ENCODE measurements around the gene C1orf52. TPM values are rescaled to one million over a fixed set of nuclear protein-coding genes. Genes with fewer than 3 reads are reported as not detected.
A peak's percentile ranks its signal among the peaks of the same experiment; 100 is the strongest.

The C1orf52 gene
- total and polyA plus RNA-seq, 2 of the 13 experiments (the other 11 are each of a cell fraction or from before 2014, with no cell fraction given), result 19.4 to 27.4 TPM

- TF ChIP-seq ZHX2 (IDR thresholded peaks at IDR 0.05; ENCODE audit: low read depth) (no peak), ZHX2 (CRISPR knock-in tag; IDR thresholded peaks at IDR 0.05; ENCODE audit: borderline replicate concordance) (no peak), BRCA1 (CRISPR knock-in tag; IDR thresholded peaks at IDR 0.05) (no peak), SAP130 (CRISPR knock-in tag; IDR thresholded peaks at IDR 0.05; ENCODE audit: low read depth) (peak; percentile 88), ZNF3 (CRISPR knock-in tag; IDR thresholded peaks at IDR 0.05) (no peak), FOSL1 (CRISPR knock-in tag; IDR thresholded peaks at IDR 0.05; ENCODE audit: borderline replicate concordance) (no peak), KAT7 (CRISPR knock-in tag; IDR thresholded peaks at IDR 0.05; ENCODE audit: borderline replicate concordance) (0 out of 2 replicates have a peak, but pooled peaks have one; percentile 39), ZNF224 (CRISPR knock-in tag; IDR thresholded peaks at IDR 0.05) (no peak), TEAD2 (CRISPR knock-in tag; IDR thresholded peaks at IDR 0.05) (peak; percentile 46; the same call in 1 of the 2 replicates), TFAP4 (IDR thresholded peaks at IDR 0.05; ENCODE audit: borderline replicate concordance, low read depth) (no peak; the same call in 1 of the 2 replicates), ERF (CRISPR knock-in tag; IDR thresholded peaks at IDR 0.05) (no peak), FOXO4 (CRISPR knock-in tag; conservative IDR thresholded peaks at IDR 0.05) (no peak), ZNF577 (CRISPR knock-in tag; IDR thresholded peaks at IDR 0.05; ENCODE audit: borderline replicate concordance, low read depth) (no peak), ZNF20 (CRISPR knock-in tag; IDR thresholded peaks at IDR 0.05) (no peak), ZNF768 (CRISPR knock-in tag; IDR thresholded peaks at IDR 0.05) (peak; percentile 46; the same call in 1 of the 2 replicates), ZNF781 (CRISPR knock-in tag; IDR thresholded peaks at IDR 0.05; ENCODE audit: borderline replicate concordance, not compliant biosample characterization) (no peak), MED8 (CRISPR knock-in tag; IDR thresholded peaks at IDR 0.05; ENCODE audit: insufficient replicate concordance) (no peak), ZNF207 (IDR thresholded peaks at IDR 0.05; ENCODE audit: borderline replicate concordance) (no peak), ZNF333 (CRISPR knock-in tag; IDR thresholded peaks at IDR 0.05; ENCODE audit: borderline replicate concordance) (0 out of 2 replicates have a peak, but pooled peaks have one; percentile 62), ZNF562 (CRISPR knock-in tag; IDR thresholded peaks at IDR 0.05; ENCODE audit: borderline replicate concordance) (no peak), FOXK1 (CRISPR knock-in tag; IDR thresholded peaks at IDR 0.05; ENCODE audit: borderline replicate concordance, low read depth) (no peak)
- TF ChIP-seq, protein P1, sequence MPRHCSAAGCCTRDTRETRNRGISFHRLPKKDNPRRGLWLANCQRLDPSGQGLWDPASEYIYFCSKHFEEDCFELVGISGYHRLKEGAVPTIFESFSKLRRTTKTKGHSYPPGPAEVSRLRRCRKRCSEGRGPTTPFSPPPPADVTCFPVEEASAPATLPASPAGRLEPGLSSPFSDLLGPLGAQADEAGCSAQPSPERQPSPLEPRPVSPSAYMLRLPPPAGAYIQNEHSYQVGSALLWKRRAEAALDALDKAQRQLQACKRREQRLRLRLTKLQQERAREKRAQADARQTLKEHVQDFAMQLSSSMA (CRISPR knock-in tag; IDR thresholded peaks at IDR 0.05), result no peak
Measured at GRCh38 chr1:85259118-85259911, at the start of gene C1orf52 (continued).

Data from HepG2 (cell line).